ENCODE data around the gene NOL9. TPM values are rescaled to one million over a fixed set of nuclear protein-coding genes. Genes with fewer than 3 reads are reported as not detected.

The NOL9 gene
- total RNA-seq, 2 donors from 2014 or later: 12.0 to 16.5 TPM

- DNase-seq (no peak), ATAC-seq (peak; percentile 6 to 17)
- intact Hi-C loops (cut with DNase I): loop anchor here in 1 of 2 donors (5.0 kb wide), 2 partner anchors 67 to 157 kb away; partner anchors contain the start of gene NOL9
These were observed 68.9 kb downstream of the NOL9 start for GRCh38 chr1:6485168-6486101.

- DNase-seq (no peak), ATAC-seq (peak in 1 of 2 donors; percentile 28)
- intact Hi-C loops (cut with DNase I): loop anchor here in 1 of 2 donors (5.0 kb wide), 2 partner anchors 68 to 158 kb away; partner anchors contain the start of gene NOL9
These were observed 69.5 kb downstream of the NOL9 start for GRCh38 chr1:6484826-6485167.

GRCh38 chr1:6483761-6484117 lies 70.6 kb downstream of the NOL9 start:
- no peak for DNase-seq
- intact Hi-C loops (cut with DNase I): no loop called here
- ATAC-seq: no peak

GRCh38 chr1:6483017-6483760 lies 71.1 kb downstream of the NOL9 start:
- intact Hi-C loops (cut with DNase I): no loop called here
- ATAC-seq: no peak
- DNase-seq: no peak

- ATAC-seq (no peak), DNase-seq (no peak)
- intact Hi-C loops (cut with DNase I): no loop called here
These were observed 72.5 kb downstream of the NOL9 start for GRCh38 chr1:6481820-6482219.

GRCh38 chr1:6477039-6477820 lies 77.1 kb downstream of the NOL9 start:
- intact Hi-C loops (cut with DNase I): no loop called here
- DNase-seq: no peak
- ATAC-seq: no peak

- DNase-seq (no peak), ATAC-seq (no peak)
- intact Hi-C loops (cut with DNase I): no loop called here
These were observed 77.8 kb downstream of the NOL9 start for GRCh38 chr1:6476483-6476882.

GRCh38 chr1:6475381-6476133 lies 78.8 kb downstream of the NOL9 start:
- DNase-seq: peak; percentile 69
- intact Hi-C loops (cut with DNase I): no loop called here
- ATAC-seq: peak; percentile 70 to 75

GRCh38 chr1:6474815-6475282 lies 79.5 kb downstream of the NOL9 start:
- DNase-seq (no peak), ATAC-seq (no peak)
- intact Hi-C loops (cut with DNase I): no loop called here

GRCh38 chr1:6473974-6474814 lies 80.1 kb downstream of the NOL9 start:
- intact Hi-C loops (cut with DNase I): no loop called here
- no peak for DNase-seq
- ATAC-seq: no peak

- ATAC-seq: no peak
- no peak for DNase-seq
- intact Hi-C loops (cut with DNase I): no loop called here
These were observed 81.2 kb downstream of the NOL9 start for GRCh38 chr1:6473156-6473555.

- DNase-seq (no peak), ATAC-seq (no peak)
- intact Hi-C loops (cut with DNase I): no loop called here
These were observed 81.9 kb downstream of the NOL9 start for GRCh38 chr1:6472391-6472790.

GRCh38 chr1:6471970-6472368 lies 82.3 kb downstream of the NOL9 start:
- intact Hi-C loops (cut with DNase I): no loop called here
- no peak for DNase-seq
- ATAC-seq: no peak

Other genes with a start within 250 kb of the NOL9 start
- gene ACOT7, start 160.7 kb downstream of the NOL9 start, total RNA-seq: 10 to 100 TPM in 1 of 2 donors, 1 to 10 TPM in 1; 9.9 to 12.9 TPM
- gene HES2, start 134.6 kb downstream of the NOL9 start, total RNA-seq: under 1 TPM in 1 of 2 donors, not detected in 1; 0.37 TPM
- gene ESPN, start 129.7 kb downstream of the NOL9 start, total RNA-seq: under 1 TPM; 0.42 to 0.44 TPM
- 1 to 10 TPM; 5.5 to 5.9 TPM for gene TNFRSF25, start 88.3 kb downstream of the NOL9 start, total RNA-seq
- gene PLEKHG5, start 62.8 kb downstream of the NOL9 start, total RNA-seq: 10 to 100 TPM; 10.7 to 11.8 TPM
- gene TAS1R1, start 794 bp upstream of the NOL9 start, total RNA-seq: not detected
- gene ZBTB48, start 25.5 kb upstream of the NOL9 start, total RNA-seq: 10 to 100 TPM; 11.5 to 14.3 TPM
- 10 to 100 TPM; 43.9 to 75.8 TPM for gene KLHL21, start 48.4 kb upstream of the NOL9 start, total RNA-seq
- 1 to 10 TPM; 7.8 to 9.0 TPM for gene PHF13, start 59.2 kb upstream of the NOL9 start, total RNA-seq
- 10 to 100 TPM in 1 of 2 donors, 1 to 10 TPM in 1; 8.9 to 14.6 TPM for gene THAP3, start 70.4 kb upstream of the NOL9 start, total RNA-seq
- 10 to 100 TPM; 54.5 to 57.1 TPM for gene DNAJC11, start 147.3 kb upstream of the NOL9 start, total RNA-seq
- 100 to 1,000 TPM; 109 to 128 TPM for gene CAMTA1, start 230.9 kb upstream of the NOL9 start, total RNA-seq